Astrocyte (in vitro differentiated cells and primary cell): ENCODE results near the gene RADX.

Experiments
- CTCF ChIP-seq: IDR thresholded peaks from 2 replicates; pipeline ENCODE4 v1.5.1; 2011; ENCODE audit warnings: low read depth, mild to moderate bottlenecking, inconsistent platforms, low read length, moderate library complexity; ENCODE audit not compliant: insufficient read depth
- EZH2 ChIP-seq: IDR thresholded peaks from 2 replicates; pipeline ENCODE4 v1.6.1; 2012; ENCODE audit warnings: mild to moderate bottlenecking, low read length, inconsistent platforms; ENCODE audit not compliant: insufficient read depth

GRCh38 chrX:106706466-106706865 is 94.7 kb downstream of the RADX start:
- TF ChIP-seq CTCF, result no peak
- TF ChIP-seq EZH2, result no peak
